Effector memory CD8-positive, alpha-beta T cell (primary cell): Measurements from ENCODE around the gene RAB4B.

Experiments used
- ATAC-seq: fragments of 150-1000 bp; cut with Tn5 transposase; replicated peaks from 2 replicates; pipeline ENCODE4 v1.10.0; 2021; ENCODE audit warnings: mild to moderate bottlenecking, moderate library complexity
- DNase-seq, 3 experiments: peaks; one replicate each; pipeline ENCODE4 v3.0.0; 2021
- H3K27ac Mint-ChIP-seq, 2 donors: one replicate each; pipeline ENCODE4 v1.8.0; 2022; ENCODE audit warnings: mild to moderate bottlenecking in 2 of 2, mixed read lengths in 2 of 2, moderate library complexity in 2 of 2
- H3K27me3 Mint-ChIP-seq, 2 donors: one replicate each; pipeline ENCODE4 v1.8.0; 2022; ENCODE audit warnings: mixed read lengths in 2 of 2
- H3K36me3 Mint-ChIP-seq: one replicate; pipeline ENCODE4 v1.8.0; 2022; ENCODE audit warnings: mild to moderate bottlenecking, moderate library complexity, mixed read lengths; ENCODE audit not compliant: insufficient read depth
- H3K4me1 Mint-ChIP-seq, 2 donors: one replicate each; pipeline ENCODE4 v1.8.0; 2022; ENCODE audit warnings: low read depth in 2 of 2, mixed read lengths in 2 of 2
- H3K4me3 Mint-ChIP-seq, 2 donors: one replicate each; pipeline ENCODE4 v1.8.0; 2022; ENCODE audit warnings: mild to moderate bottlenecking in 2 of 2, mixed read lengths in 2 of 2, moderate library complexity in 2 of 2
- H3K9me3 Mint-ChIP-seq, 2 donors: one replicate each; pipeline ENCODE4 v1.8.0; 2022; ENCODE audit warnings: mixed read lengths in 2 of 2

Gene RAB4B

DNA sequence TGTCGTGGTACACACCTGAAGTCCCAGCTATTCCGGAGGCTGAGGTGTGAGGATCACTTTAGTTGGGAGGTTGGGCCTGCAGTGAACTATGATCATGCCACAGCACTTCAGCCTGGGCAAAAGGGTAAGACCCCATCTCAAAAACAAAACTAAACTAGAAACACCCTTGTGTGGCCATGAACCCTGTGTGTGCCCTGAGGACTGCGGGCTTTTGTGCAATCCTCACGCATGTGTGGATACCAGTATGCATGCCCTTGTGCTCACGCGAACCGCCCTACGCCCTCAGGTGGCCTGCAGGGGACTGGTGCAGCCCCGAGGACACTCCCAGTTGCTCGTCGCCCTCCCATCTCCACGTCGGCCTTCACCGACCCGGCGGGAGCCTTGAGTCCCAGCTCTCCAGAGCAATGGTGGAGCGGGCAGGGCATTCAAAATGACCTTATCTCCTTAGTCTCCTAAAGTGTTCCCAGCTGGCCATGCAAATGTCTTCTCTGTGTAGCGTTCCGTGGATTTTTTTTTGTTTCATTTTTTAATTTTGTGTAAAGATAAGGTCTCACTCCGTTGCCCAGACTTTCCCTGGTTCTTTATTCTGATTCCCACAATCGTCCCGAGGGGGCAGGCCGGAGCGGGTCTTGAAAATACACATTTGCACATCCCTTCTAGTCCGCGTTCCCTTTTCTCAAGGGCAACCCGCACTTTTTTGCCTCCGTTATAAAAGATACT lies 20.1 kb downstream of the RAB4B start:
- DNase-seq, result peak; percentile 56 to 64 (median 63)
- peaks cover 42% of the 10 kb centered on the region in 2 donors for H3K4me1 Mint-ChIP-seq

DNA sequence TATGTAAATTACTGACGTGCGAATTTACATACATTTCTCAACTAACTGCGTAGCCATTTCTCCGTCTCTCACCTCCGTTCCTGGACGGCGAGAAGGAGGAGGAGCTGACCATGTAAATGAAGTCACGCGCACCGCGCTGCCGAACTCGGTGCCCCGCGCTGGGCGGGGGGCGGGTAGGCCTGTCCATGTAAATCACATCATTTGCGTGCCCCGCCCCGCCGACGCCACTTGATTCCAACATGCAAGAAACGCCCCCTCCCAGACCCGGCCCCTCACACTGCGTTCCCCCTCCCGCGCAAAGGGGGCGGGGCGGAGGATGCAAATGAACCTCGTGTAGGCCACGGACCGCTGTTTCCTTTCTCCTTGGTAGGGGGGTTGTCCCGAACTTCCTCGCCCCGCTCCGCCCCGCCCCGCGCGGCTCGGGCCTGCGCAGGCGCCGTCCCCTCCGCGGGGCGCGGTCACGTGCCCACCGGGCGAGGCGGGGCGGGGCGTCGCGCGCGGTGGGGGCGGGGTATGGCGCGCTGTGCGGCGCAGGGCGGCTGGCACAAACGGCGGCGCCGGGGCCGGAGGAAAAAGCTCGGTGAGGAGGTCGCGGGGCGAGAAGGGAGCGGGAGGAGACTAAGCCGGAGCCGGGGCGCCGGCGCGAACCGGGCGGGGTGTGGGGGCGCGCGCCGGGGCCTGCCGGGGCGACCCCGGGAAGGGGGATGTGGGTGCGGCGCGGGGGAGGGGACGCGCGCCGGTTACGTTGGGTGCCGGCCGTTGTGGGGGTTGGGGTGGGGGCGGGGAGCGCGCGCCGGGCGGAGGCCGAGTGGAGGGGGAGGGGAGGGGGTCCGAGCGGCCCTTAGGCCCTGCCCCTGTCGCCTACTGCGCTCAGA lies 20.9 kb downstream of the RAB4B start, which contains the start of gene EGLN2:
Gene EGLN2, plus strand, starts transcription at position 509 of the 875 bp plus-strand sequence. CDS start 1,382 bp downstream, outside the sequence.
- H3K4me3 Mint-ChIP-seq, result peak within 1 kb of the TSS; percentile 98 to 100
- H3K9me3 Mint-ChIP-seq, result no peaks in the 10 kb centered on the region
- H3K27me3 Mint-ChIP-seq, result no peaks in the 10 kb centered on the region
- ATAC-seq, result peak; percentile 81
- peak within 1 kb of the TSS; percentile 100 for H3K27ac Mint-ChIP-seq
- H3K36me3 Mint-ChIP-seq, result peaks cover 51% of the 10 kb centered on the region
- peak; percentile 100 for DNase-seq
- peaks cover 49 to 50% of the 10 kb centered on the region in 2 donors for H3K4me1 Mint-ChIP-seq

More for the DNA sequence above, 20.1 kb downstream of the RAB4B start:
- ATAC-seq, result peak; percentile 47
- Mint-ChIP-seq H3K9me3 (no peaks in the 10 kb centered on the region), H3K27me3 (no peaks in the 10 kb centered on the region), H3K36me3 (peaks cover 47% of the 10 kb centered on the region), H3K27ac (peak overlapping the region; percentile 100), H3K4me3 (peak overlapping the region; percentile 98 to 100)

DNA sequence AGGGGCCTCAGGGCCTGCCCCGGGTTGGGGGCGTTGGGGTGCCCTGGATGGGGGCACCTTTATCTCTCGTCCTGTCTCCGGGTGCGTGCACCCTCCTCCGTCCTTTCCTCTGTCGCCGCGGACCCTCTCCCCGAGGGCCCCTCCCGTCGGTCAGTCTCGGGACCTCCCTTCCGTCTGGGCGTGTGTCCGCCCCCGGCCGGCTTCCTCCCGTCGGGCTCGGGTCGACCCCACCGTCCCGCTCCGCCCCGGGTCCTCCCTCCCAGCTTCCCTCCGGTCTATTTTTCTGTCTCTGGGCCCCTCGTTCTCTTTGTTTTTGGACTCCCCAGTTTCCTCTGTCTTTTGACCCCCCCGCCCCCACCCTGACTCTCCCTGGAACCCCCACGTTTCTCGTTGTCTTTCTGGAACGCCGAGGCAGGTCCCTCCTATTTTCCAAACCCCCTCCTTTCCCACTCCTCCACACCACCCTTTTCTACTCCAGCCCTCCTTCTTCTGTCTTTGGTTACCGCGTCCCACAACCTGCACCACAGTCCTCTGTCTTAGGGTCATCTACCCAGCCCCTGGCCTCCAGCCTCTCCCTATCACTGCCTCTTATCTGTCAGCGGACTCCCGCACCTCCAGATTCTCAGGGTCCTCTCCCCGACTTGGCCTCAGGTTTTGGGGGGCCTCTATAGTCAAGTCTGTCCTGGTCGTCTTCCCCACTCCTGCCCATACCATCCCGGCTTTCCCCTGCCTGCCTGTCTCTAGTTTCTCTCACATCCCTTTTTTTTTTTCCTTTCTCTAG lies 21.7 kb downstream of the RAB4B start:
- Mint-ChIP-seq H3K27me3 (no peaks in the 10 kb centered on the region), H3K36me3 (peaks cover 56% of the 10 kb centered on the region), H3K9me3 (no peaks in the 10 kb centered on the region), H3K4me3 (peak overlapping the region; percentile 98 to 100), H3K27ac (peak overlapping the region; percentile 100), H3K4me1 (peaks cover 57 to 58% of the 10 kb centered on the region in 2 donors)
- DNase-seq (no peak), ATAC-seq (no peak)

DNA sequence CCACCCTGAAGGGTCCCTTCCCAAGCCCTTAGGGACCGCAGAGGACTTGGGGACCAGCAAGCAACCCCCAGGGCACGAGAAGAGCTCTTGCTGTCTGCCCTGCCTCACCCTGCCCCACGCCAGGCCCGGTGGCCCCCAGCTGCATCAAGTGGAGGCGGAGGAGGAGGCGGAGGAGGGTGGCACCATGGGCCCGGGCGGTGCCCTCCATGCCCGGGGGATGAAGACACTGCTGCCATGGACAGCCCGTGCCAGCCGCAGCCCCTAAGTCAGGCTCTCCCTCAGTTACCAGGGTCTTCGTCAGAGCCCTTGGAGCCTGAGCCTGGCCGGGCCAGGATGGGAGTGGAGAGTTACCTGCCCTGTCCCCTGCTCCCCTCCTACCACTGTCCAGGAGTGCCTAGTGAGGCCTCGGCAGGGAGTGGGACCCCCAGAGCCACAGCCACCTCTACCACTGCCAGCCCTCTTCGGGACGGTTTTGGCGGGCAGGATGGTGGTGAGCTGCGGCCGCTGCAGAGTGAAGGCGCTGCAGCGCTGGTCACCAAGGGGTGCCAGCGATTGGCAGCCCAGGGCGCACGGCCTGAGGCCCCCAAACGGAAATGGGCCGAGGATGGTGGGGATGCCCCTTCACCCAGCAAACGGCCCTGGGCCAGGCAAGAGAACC lies 22.4 kb downstream of the RAB4B start:
- H3K4me1 Mint-ChIP-seq, result peaks cover 64 to 65% of the 10 kb centered on the region in 2 donors
- no peak for DNase-seq

DNA sequence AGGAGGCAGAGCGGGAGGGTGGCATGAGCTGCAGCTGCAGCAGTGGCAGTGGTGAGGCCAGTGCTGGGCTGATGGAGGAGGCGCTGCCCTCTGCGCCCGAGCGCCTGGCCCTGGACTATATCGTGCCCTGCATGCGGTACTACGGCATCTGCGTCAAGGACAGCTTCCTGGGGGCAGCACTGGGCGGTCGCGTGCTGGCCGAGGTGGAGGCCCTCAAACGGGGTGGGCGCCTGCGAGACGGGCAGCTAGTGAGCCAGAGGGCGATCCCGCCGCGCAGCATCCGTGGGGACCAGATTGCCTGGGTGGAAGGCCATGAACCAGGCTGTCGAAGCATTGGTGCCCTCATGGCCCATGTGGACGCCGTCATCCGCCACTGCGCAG lies 22.9 kb downstream of the RAB4B start:
- Mint-ChIP-seq H3K27ac (peak overlapping the region; percentile 100), H3K9me3 (no peaks in the 10 kb centered on the region), H3K4me3 (peak overlapping the region; percentile 98 to 100), H3K4me1 (peaks cover 66 to 70% of the 10 kb centered on the region in 2 donors), H3K27me3 (no peaks in the 10 kb centered on the region), H3K36me3 (peaks cover 66% of the 10 kb centered on the region)
- ATAC-seq (no peak), DNase-seq (no peak)

More for the DNA sequence above, 22.4 kb downstream of the RAB4B start:
- Mint-ChIP-seq H3K36me3 (peaks cover 61% of the 10 kb centered on the region), H3K9me3 (no peaks in the 10 kb centered on the region), H3K4me3 (peak overlapping the region; percentile 98 to 100), H3K27ac (peak overlapping the region; percentile 100), H3K27me3 (no peaks in the 10 kb centered on the region)
- no peak for ATAC-seq

DNA sequence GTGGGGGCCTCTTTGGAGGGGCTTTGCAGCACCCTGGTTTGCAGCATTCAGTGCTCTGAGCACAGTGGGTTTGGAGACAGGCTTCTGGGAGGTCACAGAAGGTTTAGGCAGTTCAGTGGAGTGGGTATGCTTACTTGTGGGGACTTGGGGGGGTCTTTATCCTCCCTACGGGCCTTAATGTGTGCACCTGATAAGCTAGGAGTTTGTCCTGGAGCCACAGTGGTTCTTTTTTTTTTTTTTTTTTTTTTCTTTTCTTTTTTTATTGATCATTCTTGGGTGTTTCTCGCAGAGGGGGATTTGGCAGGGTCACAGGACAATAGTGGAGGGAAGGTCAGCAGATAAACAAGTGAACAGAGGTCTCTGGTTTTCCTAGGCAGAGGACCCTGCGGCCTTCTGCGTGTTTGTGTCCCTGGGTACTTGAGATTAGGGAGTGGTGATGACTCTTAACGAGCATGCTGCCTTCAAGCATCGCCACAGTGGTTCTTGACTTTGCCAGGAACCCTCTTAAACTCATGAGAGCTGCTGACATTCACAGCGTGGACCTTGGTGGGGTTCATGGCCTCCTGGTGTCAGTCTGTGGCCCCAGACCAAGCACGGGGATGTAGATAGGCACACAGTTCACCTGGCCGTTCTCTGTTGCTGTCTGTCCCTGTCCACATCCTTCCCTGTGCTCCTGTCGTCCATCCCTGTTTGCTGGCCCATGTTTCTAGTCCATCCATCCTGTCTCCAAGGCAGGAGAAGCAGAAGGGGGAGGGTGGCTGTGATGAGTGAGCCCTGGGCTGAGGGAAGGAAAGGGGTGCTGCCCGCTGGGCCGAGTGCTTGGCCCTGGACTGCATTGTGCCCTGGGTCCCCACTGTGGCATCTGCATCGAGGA lies 23.6 kb downstream of the RAB4B start:
- no peak for DNase-seq
- H3K9me3 Mint-ChIP-seq, result no peaks in the 10 kb centered on the region
- no peak for ATAC-seq
- H3K4me3 Mint-ChIP-seq, result peak overlapping the region; percentile 98 to 100
- H3K27me3 Mint-ChIP-seq, result no peaks in the 10 kb centered on the region
- H3K27ac Mint-ChIP-seq, result peak overlapping the region; percentile 88 to 100
- H3K4me1 Mint-ChIP-seq, result peaks cover 71 to 76% of the 10 kb centered on the region in 2 donors
- peaks cover 73% of the 10 kb centered on the region for H3K36me3 Mint-ChIP-seq

DNA sequence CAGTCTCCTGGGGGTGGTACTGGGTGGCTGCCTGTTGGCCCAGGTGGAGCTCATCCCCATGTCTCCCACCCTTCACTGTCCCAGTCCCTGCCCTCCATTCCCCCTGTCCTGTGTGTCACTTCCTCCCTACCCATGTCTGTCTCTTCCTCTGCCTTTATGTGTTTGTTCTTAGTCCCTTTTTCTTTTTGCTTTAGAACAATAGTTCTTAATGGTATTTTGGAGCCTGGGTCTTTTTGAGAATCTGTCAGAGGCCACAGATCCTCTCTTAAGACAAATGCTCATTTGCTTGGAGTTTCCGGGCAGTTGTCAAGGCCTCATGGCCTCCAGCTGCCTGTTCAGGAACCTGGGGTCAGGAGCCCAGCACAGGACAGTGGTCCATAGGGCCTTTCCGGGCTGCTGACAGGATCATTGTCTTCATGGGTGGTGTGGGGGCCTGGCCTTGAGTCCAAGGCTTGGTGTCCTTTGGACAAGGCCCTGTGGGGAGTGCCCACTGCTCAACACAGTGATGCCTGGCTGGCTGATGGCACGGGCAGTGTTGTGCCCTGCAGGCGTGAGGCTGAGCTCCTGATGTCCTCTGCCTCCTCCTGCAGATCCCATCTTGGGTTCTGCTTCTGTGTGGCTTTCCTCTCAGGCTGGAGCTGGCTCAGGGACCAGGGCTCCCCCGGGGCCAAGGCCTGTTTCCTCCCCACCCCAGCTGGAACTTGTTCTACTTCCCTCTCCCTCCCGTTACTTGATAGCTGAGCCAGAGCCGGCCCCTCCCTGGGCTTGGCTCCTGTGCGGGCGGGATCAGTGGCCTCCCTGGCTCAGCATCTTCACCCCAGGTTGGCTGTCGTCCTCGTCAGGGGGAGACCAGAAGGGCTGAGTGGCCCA lies 24.5 kb downstream of the RAB4B start:
- ATAC-seq, result no peak
- H3K4me3 Mint-ChIP-seq, result peak overlapping the region; percentile 98 to 100
- H3K9me3 Mint-ChIP-seq, result no peaks in the 10 kb centered on the region
- H3K27me3 Mint-ChIP-seq, result no peaks in the 10 kb centered on the region
- H3K4me1 Mint-ChIP-seq, result peaks cover 78 to 82% of the 10 kb centered on the region in 2 donors
- H3K36me3 Mint-ChIP-seq, result peaks cover 81% of the 10 kb centered on the region
- no peak for DNase-seq
- peak overlapping the region; percentile 88 to 100 for H3K27ac Mint-ChIP-seq

DNA sequence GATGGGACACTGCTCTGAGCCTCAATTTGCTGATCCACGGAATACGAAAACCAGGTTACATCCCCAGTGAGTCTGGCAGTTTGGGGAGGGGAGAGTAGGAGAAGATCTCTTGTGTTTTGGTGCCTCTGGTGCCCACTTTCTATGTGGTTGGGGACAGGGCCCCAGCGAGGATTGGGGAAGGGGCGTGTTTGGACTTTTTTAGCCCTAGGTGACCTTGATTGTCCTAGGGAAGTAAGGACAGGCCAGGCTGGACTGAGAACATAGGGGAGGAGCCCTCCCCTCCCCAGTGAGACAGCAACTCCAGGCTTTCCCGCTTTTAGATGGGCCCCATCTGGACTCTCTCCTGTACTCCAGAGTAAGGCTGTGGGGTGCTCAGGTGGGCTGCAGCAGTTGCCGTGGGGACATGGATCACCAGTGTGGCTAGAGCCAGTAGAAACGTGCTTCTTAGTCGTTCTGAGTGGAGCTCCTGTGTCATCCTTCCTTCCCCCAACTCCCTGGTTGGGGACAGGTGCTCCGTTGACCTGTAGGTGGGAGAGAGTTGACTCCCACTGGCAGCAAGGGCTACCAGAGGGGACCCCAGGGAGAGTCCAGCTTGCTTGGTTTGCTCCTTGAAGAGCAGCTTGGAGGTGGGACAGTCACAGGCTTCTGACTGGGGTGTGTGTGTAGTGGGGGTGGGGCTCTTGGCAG lies 25.3 kb downstream of the RAB4B start:
- Mint-ChIP-seq H3K4me3 (peak overlapping the region; percentile 98 to 100), H3K9me3 (no peaks in the 10 kb centered on the region), H3K27me3 (no peaks in the 10 kb centered on the region), H3K27ac (peak overlapping the region; percentile 88 to 100), H3K36me3 (peaks cover 85% of the 10 kb centered on the region), H3K4me1 (peaks cover 80 to 82% of the 10 kb centered on the region in 2 donors)
- ATAC-seq (no peak), DNase-seq (no peak)

DNA sequence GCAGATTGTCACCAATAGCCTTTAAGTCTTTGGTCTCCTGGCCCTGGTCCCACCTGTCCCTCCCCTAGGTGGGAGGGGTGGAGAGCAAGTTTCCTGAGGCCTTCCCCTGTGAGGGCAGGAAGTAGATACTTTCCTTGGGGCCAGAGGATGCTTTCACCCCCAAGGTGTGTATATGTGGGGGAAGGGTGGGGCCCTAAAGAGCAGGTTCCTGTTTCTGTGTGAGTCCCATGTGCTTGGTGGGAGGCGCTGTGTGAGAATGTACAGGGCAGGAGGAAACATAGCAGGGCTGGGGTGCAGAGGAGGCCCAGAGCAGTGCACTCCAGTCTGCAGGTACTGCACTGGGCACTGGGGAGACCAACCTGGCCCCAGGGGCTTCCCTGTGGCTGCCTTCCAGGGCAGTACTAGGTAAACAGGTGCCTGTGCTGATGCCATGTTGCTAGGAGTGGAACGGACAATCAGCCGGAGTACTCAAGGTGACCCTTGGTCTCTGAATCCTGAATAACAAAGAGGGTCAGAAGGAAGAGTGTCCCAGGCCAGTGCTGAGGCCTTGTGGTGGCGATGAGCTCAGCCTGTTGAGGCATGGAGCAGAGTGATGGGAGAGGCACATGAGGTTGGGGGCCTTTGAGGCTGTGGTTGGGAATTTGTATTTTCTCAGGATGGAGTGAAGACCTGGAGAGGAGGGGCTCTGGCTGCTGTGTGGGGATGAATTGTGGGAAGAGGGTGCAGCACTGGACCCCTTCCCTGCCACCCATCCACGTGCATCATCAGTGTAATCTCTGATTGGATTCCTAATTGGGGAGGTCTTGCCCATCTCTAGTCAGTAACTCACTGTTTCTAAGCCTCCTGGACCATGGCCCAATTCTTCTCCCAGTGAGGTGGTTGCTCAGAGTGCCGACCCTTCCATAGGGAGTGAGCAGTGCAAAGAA lies 26.1 kb downstream of the RAB4B start:
- H3K4me3 Mint-ChIP-seq, result peak overlapping the region; percentile 98 to 100
- H3K27ac Mint-ChIP-seq, result peak overlapping the region; percentile 88 to 100
- no peaks in the 10 kb centered on the region for H3K9me3 Mint-ChIP-seq
- peaks cover 86% of the 10 kb centered on the region for H3K36me3 Mint-ChIP-seq
- ATAC-seq, result peak; percentile 56
- DNase-seq, result peak; percentile 64 to 73 (median 64)
- H3K4me1 Mint-ChIP-seq, result peaks cover 77 to 80% of the 10 kb centered on the region in 2 donors
- no peaks in the 10 kb centered on the region for H3K27me3 Mint-ChIP-seq

DNA sequence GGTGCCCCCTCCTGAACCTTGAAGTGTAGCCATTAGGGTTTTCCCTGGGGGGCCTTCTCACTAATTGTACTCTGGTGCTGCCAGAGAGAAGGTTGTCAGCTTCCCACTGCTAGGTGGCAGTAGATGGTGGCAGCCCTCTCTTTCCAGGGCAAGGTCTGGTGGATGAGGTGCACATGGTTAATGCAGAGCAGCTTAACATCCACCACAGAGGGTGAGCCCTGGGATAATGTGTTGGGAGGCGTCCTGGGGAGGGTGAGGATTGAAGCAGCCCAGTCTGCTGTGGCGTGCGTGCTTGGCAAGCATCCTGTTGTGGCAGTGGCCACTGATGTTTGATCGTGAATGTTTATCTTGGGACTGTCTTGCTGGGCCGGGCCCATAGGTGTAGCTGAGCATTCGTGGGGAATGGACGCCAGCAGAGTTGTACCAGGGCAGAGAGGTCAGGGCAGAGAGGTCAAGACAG lies 26.8 kb downstream of the RAB4B start:
- Mint-ChIP-seq H3K9me3 (no peaks in the 10 kb centered on the region), H3K27me3 (no peaks in the 10 kb centered on the region), H3K36me3 (peaks cover 91% of the 10 kb centered on the region), H3K27ac (peak overlapping the region; percentile 88 to 100), H3K4me1 (peaks cover 77 to 79% of the 10 kb centered on the region in 2 donors), H3K4me3 (peak overlapping the region; percentile 98 to 100)
- DNase-seq, result no peak
- no peak for ATAC-seq
